ENCODE results near the gene IFIT5.

Gene IFIT5

GRCh38 chr10:89369156-89370105 lies 44.9 kb upstream of the IFIT5 start:
- 0 out of 2 replicates have a peak overlapping the region, but pooled peaks have one; percentile 13 for H2AFZ ChIP-seq (ENCODE audit: low read length)
- TF ChIP-seq EZH2phosphoT487 (IDR thresholded peaks at IDR 0.05; ENCODE audit: borderline replicate concordance) = no peak
- TF ChIP-seq CTCF (conservative IDR thresholded peaks at IDR 0.05; ENCODE audit: low read length) = peak; percentile 97
- H3K9ac ChIP-seq (ENCODE audit: low read depth, low read length, poor library complexity, severe bottlenecking) = peak overlapping the region; percentile 35

GRCh38 chr10:89371079-89371478 lies 43.3 kb upstream of the IFIT5 start:
- H3K9ac ChIP-seq (ENCODE audit: low read depth, low read length, poor library complexity, severe bottlenecking) = no peak overlapping the region
- H3K27me3 ChIP-seq (ENCODE audit: insufficient read depth, low read length, poor library complexity, severe bottlenecking) = no peaks in the 10 kb centered on the region
- TF ChIP-seq EZH2phosphoT487 (IDR thresholded peaks at IDR 0.05; ENCODE audit: borderline replicate concordance) (no peak), CTCF (conservative IDR thresholded peaks at IDR 0.05; ENCODE audit: low read length) (no peak)
- no peaks in the 10 kb centered on the region for H3K36me3 ChIP-seq (ENCODE audit: insufficient read depth, low read length)
- H3F3A ChIP-seq (ENCODE audit: low read depth) = no peaks in the 10 kb centered on the region
- no peaks in the 10 kb centered on the region for H3K9me3 ChIP-seq (ENCODE audit: insufficient read depth, low read depth, low read length)
- H3K9me2 ChIP-seq (replicated peaks; ENCODE audit: low read depth, low read length) = no peaks in the 10 kb centered on the region
- no peak overlapping the region for H3K4me3 ChIP-seq (ENCODE audit: low read length, poor library complexity, severe bottlenecking)
- H2AFZ ChIP-seq (ENCODE audit: low read length) = no peak overlapping the region
- no peaks in the 10 kb centered on the region for H3K79me2 ChIP-seq (ENCODE audit: insufficient read depth, low read length)
- H4K20me1 ChIP-seq (ENCODE audit: insufficient read depth, low read length, poor library complexity, severe bottlenecking) = no peaks in the 10 kb centered on the region
- no peak overlapping the region for H3K4me2 ChIP-seq (ENCODE audit: low read depth, low read length, poor library complexity, severe bottlenecking)
- H3K4me1 ChIP-seq (ENCODE audit: insufficient read depth, low read length, poor library complexity, severe bottlenecking) = peaks cover 21% of the 10 kb centered on the region

More at GRCh38 chr10:89369156-89370105, 44.9 kb upstream of the IFIT5 start:
- H3K4me3 ChIP-seq (ENCODE audit: low read length, poor library complexity, severe bottlenecking) = peak overlapping the region; percentile 16
- no peaks in the 10 kb centered on the region for H3K36me3 ChIP-seq (ENCODE audit: insufficient read depth, low read length)
- no peaks in the 10 kb centered on the region for H3K9me2 ChIP-seq (replicated peaks; ENCODE audit: low read depth, low read length)
- H3K4me2 ChIP-seq (ENCODE audit: low read depth, low read length, poor library complexity, severe bottlenecking) = peak overlapping the region; percentile 43
- no peaks in the 10 kb centered on the region for H3K9me3 ChIP-seq (ENCODE audit: insufficient read depth, low read depth, low read length)
- H4K20me1 ChIP-seq (ENCODE audit: insufficient read depth, low read length, poor library complexity, severe bottlenecking) = no peaks in the 10 kb centered on the region
- no peaks in the 10 kb centered on the region for H3K27me3 ChIP-seq (ENCODE audit: insufficient read depth, low read length, poor library complexity, severe bottlenecking)
- no peaks in the 10 kb centered on the region for H3K79me2 ChIP-seq (ENCODE audit: insufficient read depth, low read length)
- H3K4me1 ChIP-seq (ENCODE audit: insufficient read depth, low read length, poor library complexity, severe bottlenecking) = peaks cover 27% of the 10 kb centered on the region
- peaks cover 2% of the 10 kb centered on the region; the same call in 1 of the 2 replicates for H3F3A ChIP-seq (ENCODE audit: low read depth)

- Histone ChIP-seq H3K27me3 (ENCODE audit: insufficient read depth, low read length, poor library complexity, severe bottlenecking) (no peaks in the 10 kb centered on the region), H2AFZ (ENCODE audit: low read length) (no peak overlapping the region), H3F3A (ENCODE audit: low read depth) (no peaks in the 10 kb centered on the region), H3K9me2 (replicated peaks; ENCODE audit: low read depth, low read length) (no peaks in the 10 kb centered on the region), H3K79me2 (ENCODE audit: insufficient read depth, low read length) (no peaks in the 10 kb centered on the region), H3K4me2 (ENCODE audit: low read depth, low read length, poor library complexity, severe bottlenecking) (no peak overlapping the region), H3K9me3 (ENCODE audit: insufficient read depth, low read depth, low read length) (no peaks in the 10 kb centered on the region), H4K20me1 (ENCODE audit: insufficient read depth, low read length, poor library complexity, severe bottlenecking) (no peaks in the 10 kb centered on the region), H3K9ac (ENCODE audit: low read depth, low read length, poor library complexity, severe bottlenecking) (no peak overlapping the region), H3K36me3 (ENCODE audit: insufficient read depth, low read length) (no peaks in the 10 kb centered on the region), H3K4me3 (ENCODE audit: low read length, poor library complexity, severe bottlenecking) (no peak overlapping the region), H3K4me1 (ENCODE audit: insufficient read depth, low read length, poor library complexity, severe bottlenecking) (peaks cover 21% of the 10 kb centered on the region)
- no peak for TF ChIP-seq CTCF (conservative IDR thresholded peaks at IDR 0.05; ENCODE audit: low read length)
- TF ChIP-seq EZH2phosphoT487 (IDR thresholded peaks at IDR 0.05; ENCODE audit: borderline replicate concordance) = no peak
Measured at GRCh38 chr10:89371987-89372386, 42.4 kb upstream of the IFIT5 start.
